HepG2 (cell line): ENCODE results near the gene NSFL1C. TPM values are rescaled to one million over a fixed set of nuclear protein-coding genes. Genes with fewer than 3 reads are reported as not detected.
A peak's percentile ranks its signal among the peaks of the same experiment; 100 is the strongest.

ENCODE experiments used
- ARHGAP35 ChIP-seq: sonication (generic); formaldehyde crosslinking; IDR thresholded peaks from 2 replicates; pipeline ENCODE4 v1.9.0; 2022; ENCODE audit warnings: mild to moderate bottlenecking, inconsistent platforms, moderate library complexity, missing genetic modification reagents, borderline replicate concordance
- DMTF1 ChIP-seq: sonication (generic); formaldehyde crosslinking; IDR thresholded peaks from 2 replicates; pipeline ENCODE4 v1.4.0; 2020; ENCODE audit warnings: mild to moderate bottlenecking, missing genetic modification reagents
- FOXK1 ChIP-seq: sonication (generic); formaldehyde crosslinking; IDR thresholded peaks from 2 replicates; pipeline ENCODE4 v1.4.0; 2020; ENCODE audit warnings: low read depth, missing genetic modification reagents, borderline replicate concordance
- HDAC1 ChIP-seq: sonication (generic); formaldehyde crosslinking; IDR thresholded peaks from 2 replicates; pipeline ENCODE4 v1.5.1; 2020; ENCODE audit warnings: mild to moderate bottlenecking, missing genetic modification reagents
- IRF1 ChIP-seq: sonication (generic); formaldehyde crosslinking; IDR thresholded peaks from 2 replicates; pipeline ENCODE4 v1.4.0; 2020; ENCODE audit warnings: low read depth, mild to moderate bottlenecking, missing genetic modification reagents
- TBP ChIP-seq: sonication (generic); formaldehyde crosslinking; IDR thresholded peaks from 2 replicates; pipeline ENCODE4 v1.5.0; 2020; ENCODE audit warnings: missing genetic modification reagents
- THAP9 ChIP-seq: sonication (generic); formaldehyde crosslinking; IDR thresholded peaks from 2 replicates; pipeline ENCODE4; 2020; ENCODE audit warnings: missing genetic modification reagents, mild to moderate bottlenecking, borderline replicate concordance
- ZFP82 ChIP-seq: sonication (generic); formaldehyde crosslinking; IDR thresholded peaks from 2 replicates; pipeline ENCODE4 v1.5.1; 2020; ENCODE audit warnings: mild to moderate bottlenecking, missing genetic modification reagents, borderline replicate concordance
- ZNF317 ChIP-seq: sonication (generic); formaldehyde crosslinking; IDR thresholded peaks from 2 replicates; pipeline ENCODE4 v1.5.0; 2020; ENCODE audit warnings: mild to moderate bottlenecking, missing genetic modification reagents
- ZNF407 ChIP-seq: sonication (generic); formaldehyde crosslinking; IDR thresholded peaks from one replicate; pipeline ENCODE4 v1.5.1; 2020; ENCODE audit warnings: mild to moderate bottlenecking, missing genetic modification reagents; ENCODE audit errors: not compliant biosample characterization
- polyA plus RNA-seq, 8 experiments: library from polyadenylated mRNA; depleted of rRNA in 3 of 8; stranded (reverse) in 7 of 8; unstranded in 1 of 8; fragments of >200 nt; fragmentation: Illumina TruSeq in 4 of 8; extraction: Trizol in 4 of 8; gene quantifications; 2 replicates each; pipeline versions ENCODE4 v1.2.1 to v1.2.3, GENCODE V29; 2011 to 2016; ENCODE audit warnings: low read depth in 4 of 8, missing spikeins in 1 of 8, mixed read lengths in 1 of 8; ENCODE audit not compliant: insufficient read depth in 1 of 8
- total RNA-seq, 5 experiments: library from RNA; depleted of rRNA; stranded (reverse); fragments of >200 nt; fragmentation: Illumina TruSeq; extraction: Trizol; gene quantifications; 2 replicates each; pipeline ENCODE4 v1.2.3, GENCODE V29; 2016; ENCODE audit warnings: low read depth in 1 of 5

NSFL1C gene
- total and polyA plus RNA-seq, 2 of the 13 experiments (the other 11 are each of a cell fraction or from before 2014, with no cell fraction given) = 22.9 to 62.7 TPM

GRCh38 chr20:1392693-1393506, 73.7 kb downstream of the NSFL1C start, which contains the start of gene FKBP1A (continued):
- TF ChIP-seq THAP9 (peak; percentile 54; the same call in 1 of the 2 replicates), ZNF407 (CRISPR knock-in tag) (no peak), IRF1 (CRISPR knock-in tag) (no peak), DMTF1 (peak; percentile 87; the same call in 1 of the 2 replicates), ZNF317 (no peak), ARHGAP35 (CRISPR knock-in tag) (no peak), TBP (CRISPR knock-in tag) (no peak), ZFP82 (CRISPR knock-in tag) (peak; percentile 89), FOXK1 (CRISPR knock-in tag) (peak; percentile 99), HDAC1 (peak; percentile 99)
